DMS153 treated with DMSO at 0.1 percent for 48 hours (cell line): ENCODE data around the gene GPR176.
A peak's percentile ranks its signal among the peaks of the same experiment; 100 is the strongest.

Experiments
- DNase-seq: peaks from one replicate; lab custom pipeline; 2025; ENCODE audit not compliant: unreplicated experiment; lab: John Stamatoyannopoulos, UW

Gene GPR176

DNA sequence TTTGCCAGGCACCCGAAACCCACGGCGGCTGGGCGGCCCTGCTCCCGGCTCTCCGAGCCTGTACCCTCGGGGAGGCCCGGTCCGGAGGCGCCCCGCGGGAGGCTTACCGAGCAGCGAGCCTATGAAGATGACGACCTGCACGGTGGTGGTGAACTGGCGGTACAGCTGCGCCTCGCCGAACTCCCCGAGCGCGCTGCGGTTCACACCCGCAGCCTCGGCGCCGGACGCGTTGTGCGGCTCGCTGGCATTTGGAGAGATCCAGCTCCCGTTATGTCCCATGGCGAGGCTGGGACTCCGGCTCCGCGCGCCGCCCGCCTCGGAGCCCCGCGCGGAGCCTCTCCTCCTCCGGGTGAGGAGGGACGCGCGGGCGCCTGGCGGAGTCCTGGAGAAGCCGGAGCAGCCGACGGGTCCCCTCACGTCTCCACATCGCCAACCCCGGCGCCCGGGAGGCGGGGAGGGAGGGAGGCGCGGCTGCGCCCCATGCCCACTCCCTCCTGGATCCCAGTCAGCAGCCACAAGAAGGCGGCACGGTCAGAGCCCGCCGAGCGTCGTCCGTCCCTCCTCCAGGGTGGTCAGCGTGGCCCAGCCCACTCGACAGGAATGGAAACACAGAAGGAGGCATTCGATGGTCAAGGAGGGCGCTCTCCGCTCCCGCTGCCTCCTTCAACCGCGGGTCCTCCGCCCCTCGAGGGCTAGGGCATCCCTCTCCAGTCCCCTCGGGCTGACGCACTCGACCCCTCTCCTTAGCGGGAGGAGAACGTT, at the start of gene GPR176:
GPR176 (minus strand) TSS at position 519 of the 762 bp plus-strand sequence; CDS start at position 279, 240 bp downstream.
- no peak for DNase-seq

- no peak for DNase-seq
Observed at GRCh38 chr15:39969002-39969394, 48.9 kb upstream of the GPR176 start.

GRCh38 chr15:39968273-39969001, 48.4 kb upstream of the GPR176 start:
- no peak for DNase-seq

DNA sequence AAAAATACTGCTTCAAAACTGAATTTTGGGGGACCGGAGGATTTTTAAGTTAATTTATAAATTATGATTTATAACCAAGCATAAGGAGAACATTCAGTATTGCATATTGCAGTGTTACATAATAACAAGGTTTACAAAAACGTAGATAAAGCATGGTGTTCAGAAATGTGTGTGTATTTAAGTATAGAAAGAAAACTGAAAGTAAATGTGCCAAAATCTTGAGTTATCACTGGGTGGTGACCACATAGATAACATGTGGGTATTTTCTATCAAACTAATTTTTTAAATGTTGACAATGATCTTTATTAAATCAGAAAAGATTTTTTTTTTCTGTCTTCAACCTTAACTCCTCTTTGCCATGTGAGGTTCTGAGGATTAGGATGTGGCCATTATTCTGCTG, 46.5 kb upstream of the GPR176 start:
- DNase-seq: no peak

DNA sequence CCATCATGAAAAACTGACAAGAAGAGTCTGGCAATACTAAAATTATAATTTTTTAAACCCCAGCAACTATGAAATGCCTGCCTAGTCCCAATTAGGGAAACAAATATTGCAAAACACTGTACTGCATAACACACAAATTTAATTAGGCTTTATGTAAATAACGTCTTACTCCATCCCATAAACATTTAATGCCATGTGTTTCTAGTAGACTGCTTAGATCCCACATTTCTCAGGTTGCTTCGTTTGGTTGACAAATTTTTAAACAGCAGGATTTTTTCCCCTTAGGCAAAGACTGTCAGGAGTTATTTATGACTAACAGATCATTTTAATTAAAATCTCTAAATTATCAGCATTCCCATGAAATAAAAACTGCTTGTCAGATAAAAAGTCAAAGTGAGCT, 43.7 kb upstream of the GPR176 start:
- no peak for DNase-seq

- DNase-seq: no peak
Observed at GRCh38 chr15:39961051-39961450, 41.0 kb upstream of the GPR176 start.

- DNase-seq: no peak
Observed at GRCh38 chr15:39960411-39960810, 40.3 kb upstream of the GPR176 start.

DNA sequence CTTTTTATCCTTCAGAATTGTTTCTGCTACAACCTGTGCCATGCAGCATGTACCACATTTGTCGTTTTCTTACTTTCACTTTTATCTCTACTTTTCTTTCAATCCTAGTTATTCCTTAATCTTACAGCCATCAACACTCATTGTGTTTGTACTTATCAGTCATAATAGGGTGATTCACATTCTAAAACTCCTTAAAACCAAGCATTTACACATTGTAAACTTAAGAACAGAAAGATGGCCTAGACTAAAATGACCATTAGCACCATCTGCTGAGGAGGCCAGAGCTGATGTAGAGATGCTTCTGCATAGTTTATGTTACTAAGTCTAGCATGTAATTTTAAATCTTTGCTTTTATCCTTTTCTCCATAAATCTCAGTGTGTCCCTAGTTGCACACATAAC, 39.3 kb upstream of the GPR176 start:
- no peak for DNase-seq

GRCh38 chr15:39957481-39957880, 37.4 kb upstream of the GPR176 start:
- DNase-seq: no peak

- DNase-seq: no peak
Observed at GRCh38 chr15:39953521-39953920, 33.5 kb upstream of the GPR176 start.

DNA sequence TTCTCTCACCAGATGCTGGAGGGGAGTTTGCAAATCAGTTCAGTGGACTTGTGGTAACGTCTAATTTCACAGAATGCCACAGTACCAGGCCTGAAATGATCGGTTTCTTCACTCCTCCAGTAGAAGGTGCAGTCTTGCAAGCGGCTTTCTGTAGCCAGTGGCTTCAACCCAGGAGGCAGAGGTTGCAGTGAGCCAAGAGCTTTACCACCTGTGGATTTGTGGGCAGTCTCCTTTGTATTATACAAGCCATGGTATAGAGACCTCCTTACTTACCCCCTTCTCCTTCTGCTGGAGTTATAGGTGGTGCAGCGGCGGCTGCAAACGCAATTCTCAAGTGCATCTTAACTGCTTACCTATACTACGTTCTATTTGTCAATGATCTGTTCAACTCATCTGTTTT, 31.5 kb upstream of the GPR176 start:
- no peak for DNase-seq

DNA sequence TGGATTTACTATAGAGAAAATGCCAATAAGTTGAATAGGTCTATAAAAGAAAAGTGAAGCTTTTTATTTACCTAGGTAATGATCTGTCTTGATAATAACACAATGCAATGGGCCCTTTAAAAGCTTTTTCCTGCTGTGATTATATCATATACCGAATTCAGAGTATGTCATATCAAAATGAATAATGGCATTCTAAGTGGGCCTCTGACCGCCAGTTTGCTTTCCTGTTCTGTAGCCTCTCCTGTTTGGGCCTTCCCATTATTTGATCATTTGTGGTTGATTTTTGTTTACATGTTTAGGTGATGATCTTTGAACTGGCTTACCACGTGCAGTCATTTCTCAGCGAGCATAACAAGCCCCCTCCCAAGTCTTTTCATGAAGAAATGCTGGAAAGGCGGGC, 28.8 kb upstream of the GPR176 start:
- DNase-seq: peak; percentile 9

DNA sequence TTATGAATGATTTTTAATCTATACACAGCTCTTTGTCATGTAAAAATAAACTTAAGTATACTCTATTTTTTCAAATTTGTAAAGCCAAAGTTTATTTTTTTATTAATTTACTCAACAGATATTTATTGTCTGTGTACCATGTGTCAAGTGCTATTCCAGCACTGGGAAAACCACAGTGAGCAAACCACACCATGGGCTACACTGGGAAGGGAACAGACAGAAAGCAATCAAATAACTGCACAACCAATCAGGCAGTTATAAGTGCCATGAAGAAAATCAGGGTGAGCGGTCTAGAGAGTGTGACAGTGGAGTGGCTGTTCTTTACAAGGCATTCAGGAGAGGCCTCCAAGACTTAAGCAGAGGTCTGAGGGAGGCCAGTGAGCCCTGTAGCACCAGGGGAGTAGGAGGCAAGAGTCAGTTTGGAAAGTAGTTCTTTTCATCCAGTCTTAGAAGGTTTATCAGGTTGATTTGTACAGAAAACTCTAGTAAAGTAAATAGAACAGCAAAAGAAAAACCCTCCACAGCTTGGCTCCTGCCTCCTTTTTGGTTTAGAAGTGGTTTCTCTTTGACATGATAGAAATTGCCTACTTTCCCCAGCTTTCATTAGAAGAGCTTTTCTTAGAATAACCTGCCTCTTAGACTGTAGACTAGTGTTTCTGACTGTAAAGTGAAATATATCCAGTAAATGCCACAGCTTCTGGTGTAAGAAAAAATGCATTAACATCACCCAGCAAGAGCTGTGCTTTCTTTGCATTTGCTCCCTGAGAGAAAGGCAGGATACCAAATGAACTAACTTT, 27.5 kb upstream of the GPR176 start:
- no peak for DNase-seq

DNA sequence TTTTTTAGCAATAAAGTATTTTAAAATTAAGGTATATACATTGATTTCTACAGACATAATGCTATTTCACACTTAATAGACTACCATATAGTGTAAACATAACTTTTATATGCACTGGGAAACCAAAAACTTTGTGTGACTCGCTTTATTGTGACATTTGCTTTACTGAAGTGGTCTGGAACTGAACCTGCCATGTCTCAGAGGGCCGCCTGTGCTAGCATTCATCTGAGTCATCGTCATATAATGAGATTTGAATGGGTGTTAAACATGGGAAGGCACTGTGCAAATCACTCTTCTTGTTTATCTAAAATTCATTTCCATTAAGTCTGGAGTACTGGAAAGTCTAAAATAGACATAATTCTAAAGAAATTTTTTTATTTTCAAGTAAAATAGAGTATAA, 26.8 kb upstream of the GPR176 start:
- DNase-seq: no peak

- DNase-seq: no peak
Observed at GRCh38 chr15:39944726-39945125, 24.7 kb upstream of the GPR176 start.

DNA sequence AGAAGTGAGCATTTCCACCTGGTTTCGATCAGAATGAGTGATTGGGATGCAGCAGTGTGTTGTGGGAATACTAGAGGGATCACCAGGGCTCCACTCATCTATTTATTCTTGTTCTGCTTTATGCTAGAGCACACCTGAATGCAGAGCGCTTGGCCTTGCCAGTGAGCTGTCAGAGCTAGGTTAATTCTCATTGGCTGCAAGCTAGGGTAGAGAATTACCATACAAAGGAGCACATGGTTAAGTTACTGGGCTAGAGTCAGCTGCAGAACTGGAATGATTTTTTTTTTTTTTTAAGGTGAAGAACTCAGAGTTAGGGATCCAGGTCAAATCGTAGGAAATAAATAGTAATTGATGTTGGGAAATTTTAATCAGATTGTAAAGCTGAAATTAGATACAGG, 22.7 kb upstream of the GPR176 start:
- DNase-seq: no peak

GRCh38 chr15:39942101-39942752, 22.2 kb upstream of the GPR176 start:
- no peak for DNase-seq

DNA sequence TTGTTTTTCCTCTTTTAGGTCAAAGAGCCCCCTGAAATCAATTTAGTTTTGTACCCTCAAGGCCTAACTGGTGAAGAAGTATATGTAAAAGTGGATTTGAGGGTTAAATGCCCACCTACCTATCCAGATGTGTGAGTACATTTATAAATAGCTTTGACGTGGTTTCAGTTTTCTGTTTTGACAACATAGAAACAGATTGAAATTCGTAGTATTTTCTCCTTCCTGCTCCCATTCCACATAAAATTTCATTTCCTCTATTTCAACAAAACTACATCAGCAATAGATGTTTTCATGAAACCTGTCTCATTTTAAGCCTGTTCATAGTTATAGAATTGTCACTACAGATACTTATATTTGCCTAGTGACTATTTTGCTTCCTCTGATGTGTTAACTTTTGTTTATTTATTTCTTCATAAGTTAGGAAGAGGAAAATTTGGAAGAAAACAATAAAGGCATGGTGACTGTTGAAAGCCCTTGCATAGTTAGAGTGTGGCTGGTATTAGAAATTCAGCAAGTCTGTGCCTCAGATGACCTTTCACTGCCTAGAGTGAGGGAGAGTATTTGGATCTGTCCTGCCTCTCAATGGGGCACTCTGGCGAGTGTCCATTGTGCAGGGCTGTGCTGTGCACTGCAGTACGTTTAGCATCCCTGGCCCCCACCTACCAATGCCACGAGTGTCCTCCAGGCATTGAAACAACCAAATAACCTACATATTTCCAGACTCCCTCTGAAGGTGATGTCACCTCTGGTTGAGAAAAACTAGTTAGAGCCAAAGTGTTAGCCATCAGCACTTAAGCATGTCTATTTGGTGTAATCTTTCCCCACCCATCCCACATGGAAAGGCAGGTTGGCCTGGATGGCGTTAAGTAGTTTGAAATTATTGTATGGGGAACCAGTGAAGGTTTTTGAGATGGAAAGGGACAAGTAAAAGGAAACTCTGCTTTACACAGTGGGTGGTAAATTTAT, 19.7 kb upstream of the GPR176 start:
- no peak for DNase-seq

DNA sequence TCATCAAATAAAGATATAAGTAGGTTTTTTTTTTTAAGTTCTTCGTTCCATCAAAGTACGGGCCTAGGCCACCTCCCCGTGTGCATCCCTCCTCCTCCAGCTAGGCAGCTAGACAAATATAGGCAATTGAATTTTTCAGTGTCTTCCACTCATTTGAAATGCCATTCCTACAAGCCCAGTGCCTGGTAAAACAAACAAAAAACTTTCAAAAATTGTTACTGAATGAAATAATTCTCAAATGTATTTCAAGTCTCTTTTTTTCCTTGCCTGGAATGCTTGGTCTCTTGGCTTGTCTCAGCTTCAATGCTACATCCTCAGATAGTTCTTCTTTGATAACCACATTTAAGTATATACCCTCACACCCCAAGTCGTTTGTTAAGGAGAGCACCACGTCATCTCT, 17.6 kb upstream of the GPR176 start:
- no peak for DNase-seq

- DNase-seq: no peak
Observed at GRCh38 chr15:39936681-39937080, 16.6 kb upstream of the GPR176 start.
